Right renal cortex interstitium (tissue), 3 donors: ENCODE results near the gene DEFB124. TPM values are rescaled to one million over a fixed set of nuclear protein-coding genes. Genes with fewer than 3 reads are reported as not detected.
"Not testable (repeated sequence)": the region's sequence is repeated elsewhere in the genome, so short reads cannot be mapped to it uniquely, and the experiment has no call there.

ENCODE experiments used
- DNase-seq, 3 donors: peaks; one replicate each; pipeline ENCODE4 v3.0.0-alpha.2; 2013; ENCODE audit warnings: low read depth in 3 of 3, low spot score in 2 of 3
- polyA plus RNA-seq, 3 donors: library from polyadenylated mRNA; unstranded; fragments of 120-200 nt; gene quantifications; one replicate each; pipeline ENCODE4 v1.2.1, GENCODE V29; 2013; ENCODE audit not compliant: insufficient read length in 3 of 3

DEFB124 gene, protein sequence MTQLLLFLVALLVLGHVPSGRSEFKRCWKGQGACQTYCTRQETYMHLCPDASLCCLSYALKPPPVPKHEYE
- not detected for polyA plus RNA-seq

DNA sequence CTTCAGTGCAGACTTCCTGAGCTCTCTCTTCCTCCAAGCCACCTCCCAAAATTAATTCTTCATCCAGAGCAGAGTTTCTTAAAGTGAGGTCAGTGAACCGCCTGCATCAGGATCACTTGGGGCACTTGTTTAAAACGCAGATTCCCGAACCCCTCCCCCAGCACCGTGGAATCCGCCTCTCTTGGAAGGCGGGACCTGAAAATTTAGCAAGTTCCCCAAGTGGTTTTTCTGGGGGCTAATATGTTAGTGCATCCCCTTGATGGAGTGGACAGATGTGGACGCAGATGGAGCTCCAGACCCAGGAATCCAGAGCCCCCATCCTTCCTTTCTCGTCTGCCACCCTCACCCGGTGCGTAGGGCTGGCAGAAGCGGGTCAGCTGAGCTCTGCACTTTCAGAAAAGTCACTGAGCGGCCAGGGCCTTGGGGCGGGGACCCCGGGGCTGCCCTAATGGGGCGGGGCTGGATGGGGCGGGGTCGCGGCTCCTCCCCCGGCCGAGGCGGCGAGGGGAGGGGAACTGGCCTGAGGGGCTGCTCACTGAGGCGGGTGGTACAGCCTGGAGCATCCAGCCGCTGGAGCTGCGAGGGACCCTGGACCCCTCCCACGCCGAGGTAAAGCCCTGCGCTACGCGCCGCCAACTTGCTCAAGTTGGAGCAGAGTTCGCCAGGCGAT, at the start of gene DEFB124, which contains the start of gene REM1:
Gene DEFB124, minus strand, starts transcription at position 370 of the 670 bp plus-strand sequence. CDS start 2,114 bp downstream, outside the sequence.
Gene REM1, plus strand, starts transcription at position 531 of the 670 bp plus-strand sequence. CDS start 1,158 bp downstream, outside the sequence.
- no peak for DNase-seq

DNA sequence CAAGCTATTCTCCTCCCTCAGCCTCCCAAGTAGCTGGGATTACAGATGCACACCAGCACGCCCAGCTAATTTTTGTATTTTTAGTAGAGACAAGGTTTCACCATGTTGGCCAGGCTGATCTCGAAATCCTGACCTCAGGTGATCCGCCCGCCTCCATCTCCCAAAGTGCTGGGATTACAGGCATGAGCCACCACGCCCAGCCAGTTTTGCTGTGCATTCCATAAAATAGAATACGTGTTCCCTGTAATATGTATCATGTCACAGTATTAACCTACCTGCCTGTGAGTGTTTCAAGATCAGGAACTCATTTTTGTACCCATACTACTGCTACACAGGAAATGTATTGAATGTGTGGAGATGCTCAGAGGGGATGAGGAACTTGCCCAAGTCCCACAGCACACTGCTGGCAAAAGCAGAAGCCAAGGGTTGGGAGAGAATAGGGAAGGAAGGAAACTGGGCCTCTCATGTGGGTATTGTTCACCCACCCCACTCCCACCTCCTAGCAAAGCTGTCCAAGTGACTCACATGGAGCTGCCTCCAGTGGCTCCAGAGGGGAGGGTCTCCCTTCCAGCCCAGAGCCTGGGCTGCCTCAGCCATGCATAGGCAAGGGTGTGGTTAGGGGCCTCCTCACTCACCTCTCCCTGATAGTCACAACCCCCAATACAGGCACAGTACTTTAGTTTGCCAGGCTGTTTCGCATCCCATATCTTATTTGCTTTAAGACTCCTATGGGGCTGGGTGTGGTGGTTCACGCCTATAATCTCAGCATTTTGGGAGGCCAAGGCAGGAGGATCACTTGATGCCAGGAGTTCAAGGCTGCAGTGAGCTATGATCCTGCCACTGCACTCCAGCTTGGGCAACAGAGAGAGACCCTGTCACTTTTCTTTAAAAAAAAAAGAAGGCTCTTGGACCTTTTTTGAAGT, 48.7 kb upstream of the DEFB124 start:
- DNase-seq, result no peak

DNA sequence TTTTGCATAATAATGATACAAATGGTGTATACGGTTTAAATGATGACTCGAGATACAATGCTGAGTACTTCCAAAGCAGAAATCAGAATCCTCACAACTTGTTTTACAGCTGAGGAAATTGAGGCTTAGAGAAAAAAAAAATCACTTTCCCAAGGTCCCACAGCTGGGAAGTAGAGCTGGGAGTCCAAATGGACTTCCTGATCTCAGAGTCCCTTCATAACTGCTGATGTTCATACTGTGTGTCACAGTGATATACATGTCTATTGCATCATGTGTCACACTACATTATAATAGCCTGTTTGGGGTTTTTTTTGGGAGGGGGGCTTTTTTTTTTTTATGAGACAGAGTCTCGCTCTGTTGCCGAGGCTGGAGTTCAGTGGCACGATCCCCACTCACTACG, 47.8 kb upstream of the DEFB124 start:
- DNase-seq, result no peak

DNA sequence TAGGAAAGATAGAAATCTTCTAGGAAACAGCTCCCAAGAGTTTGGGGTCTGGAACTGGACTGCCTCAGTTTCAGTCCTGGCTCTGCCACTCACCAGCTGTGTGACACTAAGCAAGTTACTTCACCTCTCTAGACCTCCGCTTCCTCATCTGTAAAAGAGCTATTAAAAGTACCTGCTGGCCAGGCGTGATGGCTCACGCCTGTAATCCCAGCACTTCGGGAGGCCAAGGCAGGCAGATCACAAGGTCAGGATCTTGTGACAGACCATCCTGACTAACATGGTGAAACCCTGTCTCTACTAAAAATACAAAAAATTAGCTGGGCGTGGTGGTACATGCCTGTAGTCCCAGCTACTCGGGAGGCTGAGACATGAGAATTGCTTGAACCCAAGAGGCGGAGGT, 46.3 kb upstream of the DEFB124 start:
- not testable (repeated sequence) for DNase-seq

DNA sequence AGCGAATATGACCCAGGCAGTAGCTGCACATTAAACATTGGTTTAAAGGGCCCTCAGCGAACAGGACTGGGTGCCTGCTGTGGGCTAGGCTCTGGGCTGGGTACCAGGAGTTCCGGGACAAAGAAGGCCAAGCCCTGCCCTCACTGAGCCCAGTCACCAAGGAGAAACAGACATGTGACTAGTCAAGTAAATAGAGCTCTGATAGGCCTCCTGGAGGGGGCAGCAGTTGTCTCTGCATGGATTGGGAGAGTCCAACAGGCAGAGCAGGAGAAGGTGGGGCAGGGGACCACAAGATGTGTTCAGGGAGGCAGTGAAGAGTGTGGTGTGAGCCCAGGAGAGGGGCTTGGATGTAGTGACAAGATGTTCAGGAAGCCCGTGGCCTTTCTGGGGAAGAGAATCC, 42.4 kb upstream of the DEFB124 start:
- DNase-seq, result no peak

DNA sequence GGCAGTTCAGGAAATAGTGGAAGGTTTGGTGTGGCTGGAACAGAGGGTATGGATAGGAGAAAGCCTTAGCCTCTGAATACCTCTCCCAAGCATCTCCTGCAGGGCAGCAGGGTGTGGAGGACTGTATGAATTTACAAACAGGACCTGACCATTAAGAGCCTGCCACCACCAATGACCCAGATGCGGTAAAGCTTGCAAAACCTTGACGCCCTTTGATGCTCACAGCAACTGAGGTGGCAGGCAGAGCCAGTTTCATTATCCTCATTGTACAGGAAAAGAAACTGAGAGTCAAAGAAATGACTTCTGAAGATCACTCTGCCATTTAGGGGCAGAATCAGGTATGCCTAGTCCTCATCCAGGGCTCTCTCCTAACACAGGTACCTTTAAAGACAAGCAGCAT, 41.7 kb upstream of the DEFB124 start:
- DNase-seq, result no peak

DNA sequence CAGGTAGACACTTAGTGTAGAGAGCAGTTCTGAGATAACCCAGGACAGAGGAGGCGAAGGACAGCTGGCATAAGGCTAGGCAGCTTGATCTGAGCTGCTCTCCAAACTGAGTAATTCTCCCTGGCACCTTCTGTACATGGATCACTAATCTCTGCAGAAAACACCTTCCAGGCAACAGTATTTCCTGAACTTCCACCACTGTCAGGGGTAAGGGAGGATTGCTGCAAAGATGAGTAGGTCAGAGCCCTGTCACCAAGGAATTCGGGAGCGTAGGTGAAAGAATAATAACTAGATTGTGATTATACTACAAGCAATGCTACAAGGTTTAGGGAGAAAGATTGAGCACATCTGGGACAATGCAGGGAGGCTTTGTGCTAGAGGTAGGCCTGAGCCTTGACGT, 41.2 kb upstream of the DEFB124 start:
- no peak for DNase-seq

DNA sequence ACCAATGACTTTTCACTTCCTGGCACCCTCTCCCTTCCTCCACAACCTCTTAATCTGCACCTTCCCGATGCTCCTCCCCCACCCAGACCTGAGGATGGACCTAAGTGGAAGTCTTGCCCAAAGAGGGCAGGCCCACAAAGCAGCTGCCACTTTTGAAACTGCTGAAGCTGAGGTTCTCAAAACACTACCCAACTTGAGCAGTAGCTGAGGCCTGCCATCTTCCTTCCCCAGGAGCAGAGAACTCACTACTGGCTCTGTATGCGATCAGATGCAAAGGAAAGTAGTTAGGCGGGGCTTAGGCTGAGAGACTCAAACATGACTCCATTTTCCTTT, 40.8 kb upstream of the DEFB124 start:
- no peak for DNase-seq

DNA sequence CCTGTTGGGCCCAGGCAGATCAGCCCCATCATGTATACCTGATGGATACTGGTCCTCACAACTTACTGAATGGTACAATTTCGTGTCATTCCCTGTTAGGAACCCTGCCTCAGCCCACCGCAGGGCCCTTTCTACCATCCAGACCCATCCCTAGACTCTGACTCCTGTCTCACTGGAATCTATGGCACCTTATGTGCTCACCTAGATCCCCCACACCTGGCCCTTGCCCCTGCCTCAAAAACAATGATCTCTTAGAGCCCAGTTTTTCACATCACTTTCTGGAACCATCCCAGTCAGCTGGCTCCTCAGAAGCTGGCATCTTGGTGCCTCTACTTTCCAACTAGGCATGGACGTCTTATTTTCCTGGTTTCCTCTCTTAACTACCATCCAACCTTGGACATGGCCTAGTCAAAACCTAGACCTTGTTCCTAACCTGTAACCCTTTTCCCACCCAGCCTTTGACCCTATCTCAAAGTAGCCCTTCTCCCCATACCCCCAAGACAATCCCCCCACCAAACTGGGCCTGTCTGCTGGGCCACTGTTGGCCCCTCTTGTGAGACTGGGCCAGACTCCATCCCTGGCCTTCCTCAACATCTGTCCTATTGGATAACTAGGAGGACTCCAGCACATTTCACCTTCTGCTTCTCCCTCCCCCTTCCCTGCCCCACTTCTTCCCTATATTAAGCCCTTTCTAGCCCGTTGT, 40.3 kb upstream of the DEFB124 start:
- no peak for DNase-seq

DNA sequence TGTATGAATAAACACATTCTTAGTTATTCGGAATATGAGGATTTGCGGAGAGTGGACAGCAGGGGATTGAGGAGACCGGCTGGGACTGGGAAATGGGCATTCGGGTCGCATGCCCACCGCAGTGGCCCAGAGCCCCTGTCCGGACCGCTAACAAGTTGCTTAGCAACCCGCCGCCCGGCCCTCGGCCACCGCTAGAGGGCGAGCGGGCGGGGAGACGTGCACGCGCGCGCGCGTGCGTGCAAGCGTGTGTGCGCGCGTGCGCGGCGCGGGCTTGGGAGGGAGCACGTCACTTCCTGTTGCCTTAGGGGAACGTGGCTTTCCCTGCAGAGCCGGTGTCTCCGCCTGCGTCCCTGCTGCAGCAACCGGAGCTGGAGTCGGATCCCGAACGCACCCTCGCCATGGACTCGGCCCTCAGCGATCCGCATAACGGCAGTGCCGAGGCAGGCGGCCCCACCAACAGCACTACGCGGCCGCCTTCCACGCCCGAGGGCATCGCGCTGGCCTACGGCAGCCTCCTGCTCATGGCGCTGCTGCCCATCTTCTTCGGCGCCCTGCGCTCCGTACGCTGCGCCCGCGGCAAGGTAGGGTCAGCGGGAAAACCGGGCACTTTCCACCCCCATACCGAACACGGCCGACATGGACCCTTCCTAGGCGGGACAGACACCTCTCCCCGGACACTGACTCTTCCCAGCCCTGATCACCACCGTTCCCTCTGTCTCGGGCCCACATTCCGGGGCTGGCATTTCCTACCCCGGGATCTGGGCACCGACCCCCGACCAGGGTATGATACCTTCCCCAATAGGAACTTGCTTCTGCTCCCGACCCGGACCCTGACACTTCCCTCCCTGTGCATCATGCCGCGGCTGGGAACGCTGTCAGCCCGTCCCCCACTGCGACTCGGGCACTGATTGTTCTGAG, 39.5 kb upstream of the DEFB124 start, which contains the start of gene HM13:
Gene HM13, plus strand, starts transcription at position 289 of the 918 bp plus-strand sequence. Its CDS starts 110 bp downstream, at position 399.
- DNase-seq, result peak; percentile 80 to 93 (median 86)

DNA sequence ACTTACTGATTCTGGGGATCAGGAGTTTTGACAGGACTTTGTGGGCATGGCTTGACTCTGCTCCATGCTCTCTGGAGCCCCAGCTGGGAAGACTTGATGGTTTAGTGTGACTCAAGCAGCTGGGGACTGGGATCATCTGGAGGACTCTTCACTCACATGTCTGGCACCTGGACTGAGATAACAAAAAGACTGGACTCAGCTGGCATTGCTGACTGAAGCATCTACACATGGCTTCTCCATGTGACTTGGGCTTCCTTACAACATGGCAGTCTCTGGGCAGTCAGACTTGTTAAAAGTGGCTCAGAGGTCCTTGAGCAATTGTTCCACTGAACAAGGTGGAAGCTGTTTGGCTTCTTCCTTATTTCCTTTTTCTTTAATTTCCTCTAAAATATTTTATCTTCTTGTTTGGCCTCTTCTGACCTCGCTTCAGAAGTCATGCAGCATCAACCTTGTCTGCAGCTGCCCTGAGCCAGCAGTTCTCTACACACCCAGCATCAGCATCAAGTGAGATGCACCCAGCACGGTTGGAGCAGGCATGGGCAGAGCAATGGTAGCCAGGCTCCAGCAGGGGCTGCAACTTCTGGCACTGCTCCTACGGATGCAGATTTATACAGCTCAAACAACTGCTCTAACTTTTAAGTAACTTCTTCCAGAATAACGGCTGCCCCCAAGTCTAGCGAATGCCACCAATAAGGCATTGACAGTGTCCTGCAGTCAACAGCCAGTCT, 33.8 kb upstream of the DEFB124 start:
- no peak for DNase-seq

DNA sequence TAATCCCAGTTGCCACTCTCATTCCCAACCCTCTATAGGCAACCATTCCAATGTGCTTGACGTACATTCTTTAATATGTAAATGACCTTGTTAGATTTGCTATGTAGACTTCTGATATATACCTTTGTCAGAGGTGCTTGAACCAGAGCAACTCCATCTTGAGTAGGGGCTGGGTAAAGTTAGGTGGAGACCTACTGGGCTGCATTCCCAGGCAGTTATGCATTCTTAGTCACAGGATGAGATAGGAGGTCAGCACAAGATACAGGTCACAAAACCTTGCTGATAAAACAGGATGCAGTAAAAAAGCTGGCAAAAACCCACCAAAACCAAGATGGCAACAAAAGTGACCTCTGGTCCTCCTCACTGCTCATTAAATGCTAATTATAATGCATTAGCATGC, 31.0 kb upstream of the DEFB124 start:
- DNase-seq, result no peak

DNA sequence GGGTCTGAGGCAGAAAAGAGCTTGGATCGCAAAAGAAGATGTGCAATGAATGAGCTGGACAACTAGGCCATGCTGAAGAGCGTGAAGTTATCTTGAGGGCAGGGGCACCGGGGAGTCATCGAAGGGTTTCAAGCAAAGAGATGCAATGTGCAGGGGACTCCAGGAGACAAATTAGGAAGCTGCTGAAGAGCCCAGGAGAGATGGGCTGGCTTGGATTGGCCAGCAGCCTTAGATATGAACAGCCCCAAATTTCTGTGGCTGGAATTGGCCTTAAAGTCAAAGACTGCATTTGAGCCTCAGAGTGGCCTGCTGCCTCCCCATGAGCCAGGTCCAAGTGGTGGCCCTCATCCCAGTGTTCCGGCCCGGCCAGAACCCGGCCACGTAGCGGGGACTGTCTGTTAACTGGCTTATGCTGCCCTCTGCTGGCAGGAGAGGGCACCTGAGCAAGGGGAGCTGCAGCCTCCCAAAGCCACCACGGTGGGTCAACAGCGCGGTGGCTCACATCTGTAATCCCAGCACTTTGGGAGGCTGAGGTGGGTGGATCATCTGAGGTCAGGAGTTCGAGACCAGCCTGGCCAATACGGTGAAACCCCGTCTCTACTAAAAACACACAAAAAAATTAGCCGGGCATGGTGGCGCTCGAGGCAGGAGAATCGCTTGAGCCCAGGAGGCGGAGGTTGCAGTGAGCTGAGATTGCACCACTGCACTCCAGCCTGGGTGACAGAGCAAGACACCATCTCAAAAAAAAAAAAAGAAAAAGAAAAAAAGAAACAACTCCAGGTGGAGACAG, 28.2 kb upstream of the DEFB124 start:
- DNase-seq, result peak in 2 of 3 donors; percentile 55 to 63

DNA sequence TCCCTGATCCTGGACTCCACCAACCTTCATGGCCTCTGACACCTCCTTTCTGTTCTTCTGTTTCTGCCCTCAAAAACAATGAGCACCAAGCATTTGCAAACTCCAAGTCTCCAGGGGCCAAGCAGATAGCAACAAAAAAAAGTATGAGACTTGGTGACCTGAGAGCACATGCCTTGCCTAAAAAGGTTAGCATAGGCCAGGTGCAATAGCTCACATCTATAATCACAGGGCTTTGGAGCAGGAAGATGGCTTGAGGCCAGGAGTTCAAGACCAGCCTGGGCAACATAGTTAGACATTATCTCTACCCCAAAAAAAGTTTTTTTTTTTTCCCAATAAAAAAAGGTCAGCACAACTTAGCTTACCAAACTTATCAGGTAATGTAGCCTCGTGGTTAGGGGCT, 25.6 kb upstream of the DEFB124 start:
- DNase-seq, result no peak

DNA sequence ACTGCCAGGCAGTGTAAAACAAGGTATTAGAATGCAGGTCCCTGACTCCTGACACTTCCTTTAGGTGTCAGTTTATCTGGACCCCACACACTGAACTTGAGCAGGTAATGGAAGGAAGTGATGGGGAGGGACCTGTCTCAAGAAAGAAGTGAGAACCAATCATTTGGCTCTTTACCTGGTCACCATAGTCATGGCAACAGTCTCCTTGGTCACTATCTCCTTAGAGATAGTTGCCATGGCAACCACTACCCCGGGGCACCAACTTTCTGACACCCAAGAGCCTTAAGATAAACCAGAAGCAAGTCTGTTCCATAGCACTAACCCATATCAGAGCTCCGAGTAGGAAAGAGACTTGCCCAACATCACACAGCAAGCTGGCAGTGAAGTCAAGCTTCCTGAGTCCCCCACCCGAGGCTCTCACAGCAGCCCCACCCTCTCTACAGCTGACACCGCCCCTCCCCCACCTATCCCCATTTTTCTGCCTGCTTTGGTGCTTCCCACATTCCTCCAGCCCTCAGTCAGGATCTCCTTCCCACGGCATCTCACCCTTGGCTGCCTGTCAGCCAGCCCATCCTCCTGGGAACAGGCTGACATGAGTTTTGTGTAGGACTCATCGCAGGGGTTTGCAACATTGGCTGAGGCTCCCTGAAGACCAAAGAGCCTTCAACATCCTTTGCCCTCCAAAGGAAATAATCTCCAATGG, 23.1 kb upstream of the DEFB124 start:
- DNase-seq, result no peak

DNA sequence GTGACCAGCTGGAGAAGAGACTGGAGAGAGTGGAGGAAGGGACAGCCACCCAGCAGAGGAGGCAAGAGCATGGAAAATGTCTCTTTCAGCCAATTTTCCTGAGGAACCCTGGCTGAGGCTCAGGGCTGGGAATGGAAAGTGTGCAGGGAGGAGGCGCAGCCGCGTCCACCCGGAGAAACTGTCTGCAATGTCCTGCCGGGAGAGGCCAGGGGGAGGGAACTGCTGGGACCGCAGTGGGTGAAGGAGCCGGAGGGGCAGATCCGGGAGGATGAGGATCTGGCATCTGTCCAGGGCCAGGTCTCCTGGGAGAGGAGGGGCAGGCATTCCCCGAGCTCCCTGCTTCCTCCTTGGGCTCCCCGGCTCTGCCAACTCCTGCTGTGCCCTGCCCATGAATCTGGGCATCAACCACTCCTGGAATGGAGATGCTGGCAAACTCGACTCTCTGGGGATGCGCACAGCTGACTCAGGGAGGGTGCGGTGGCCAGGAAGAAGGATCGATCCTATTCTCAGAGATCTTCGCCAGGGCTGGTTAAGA, 21.9 kb upstream of the DEFB124 start:
- no peak for DNase-seq

DNA sequence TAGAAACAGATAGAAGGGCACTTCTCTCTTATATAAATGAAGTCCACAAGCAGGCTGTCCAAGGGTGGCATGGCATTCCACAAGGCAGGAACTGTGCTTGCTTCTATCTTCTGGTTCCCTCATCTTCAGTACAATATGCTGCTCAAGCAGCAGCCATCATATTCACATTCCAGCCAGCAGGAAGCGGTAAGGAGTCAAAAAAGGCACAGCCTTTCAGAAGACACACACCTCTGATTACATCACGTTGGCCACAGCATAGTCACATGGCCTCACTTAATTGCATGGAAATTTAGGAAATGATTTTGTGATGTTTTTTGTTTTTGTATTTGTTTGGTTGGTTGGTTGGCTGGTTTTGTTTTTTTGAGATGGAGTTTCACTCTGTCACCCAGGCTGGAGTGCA, 19.2 kb upstream of the DEFB124 start:
- DNase-seq, result no peak

DNA sequence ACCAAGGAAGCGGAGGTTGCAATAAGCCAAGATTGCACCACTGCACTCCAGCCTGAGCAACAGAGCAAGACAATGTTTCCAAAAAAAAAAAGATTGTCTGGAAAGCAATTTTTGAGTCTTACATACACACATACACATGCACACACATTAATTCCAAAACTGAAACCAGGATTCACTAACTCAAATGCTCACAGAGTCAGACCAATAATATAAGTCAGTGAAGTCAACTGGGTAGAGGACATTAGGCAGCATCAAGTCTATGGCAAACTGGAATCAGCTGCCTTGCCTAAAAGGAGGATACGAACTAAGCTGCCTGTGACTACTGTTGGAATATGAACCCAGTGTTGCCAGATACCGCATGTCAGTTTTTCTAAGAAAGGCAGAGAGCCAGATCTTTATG, 15.8 kb upstream of the DEFB124 start:
- no peak for DNase-seq
